Measurements from ENCODE around the gene MARK2. TPM values are rescaled to one million over a fixed set of nuclear protein-coding genes. Genes with fewer than 3 reads are reported as not detected.

MARK2 gene
- total RNA-seq, 1 donor from 2014 or later, result 41.5 TPM

DNA sequence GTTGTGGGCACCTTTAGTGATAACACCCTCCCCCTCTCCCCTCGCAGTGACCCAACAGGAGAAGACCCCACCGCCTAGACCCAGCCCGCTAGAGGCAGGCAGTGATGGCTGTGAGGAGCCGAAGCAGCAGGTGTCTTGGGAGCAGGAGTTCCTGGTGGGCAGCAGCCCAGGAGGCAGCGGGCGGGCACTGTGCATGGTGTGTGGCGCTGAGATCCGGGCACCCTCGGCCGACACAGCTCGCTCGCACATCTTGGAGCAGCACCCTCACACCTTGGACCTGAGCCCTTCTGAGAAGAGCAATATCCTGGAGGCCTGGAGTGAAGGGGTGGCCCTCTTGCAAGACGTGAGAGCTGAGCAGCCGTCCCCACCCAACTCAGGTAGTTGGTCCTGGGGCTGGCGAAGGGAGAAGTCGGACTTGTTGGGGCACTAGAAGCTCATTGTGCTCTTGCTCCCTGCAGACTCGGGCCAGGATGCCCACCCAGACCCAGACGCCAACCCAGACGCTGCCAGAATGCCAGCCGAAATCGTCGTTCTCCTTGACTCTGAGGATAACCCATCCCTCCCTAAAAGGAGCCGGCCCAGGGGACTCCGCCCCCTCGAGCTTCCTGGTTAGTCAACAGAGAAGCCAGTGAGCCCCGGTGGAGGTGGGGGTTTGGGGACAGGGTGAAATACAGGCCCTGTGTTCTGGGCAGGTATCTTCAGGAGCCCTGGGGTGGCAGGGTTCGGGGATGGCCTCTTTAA, 21.0 kb upstream of the MARK2 start:
- no peaks in the 10 kb centered on the region for H3K9me3 Mint-ChIP-seq
- ChIA-PET POLR2A (no interaction called here), CTCF (interaction anchor here (0.6 kb wide), 1 partner anchor 25 kb away, joined by 3 read pairs; no protein-coding TSS in a partner anchor)
- H3K27ac Mint-ChIP-seq, result no peak overlapping the region
- H3K4me1 Mint-ChIP-seq, result peaks cover 15% of the 10 kb centered on the region
- TF ChIP-seq, protein P1, sequence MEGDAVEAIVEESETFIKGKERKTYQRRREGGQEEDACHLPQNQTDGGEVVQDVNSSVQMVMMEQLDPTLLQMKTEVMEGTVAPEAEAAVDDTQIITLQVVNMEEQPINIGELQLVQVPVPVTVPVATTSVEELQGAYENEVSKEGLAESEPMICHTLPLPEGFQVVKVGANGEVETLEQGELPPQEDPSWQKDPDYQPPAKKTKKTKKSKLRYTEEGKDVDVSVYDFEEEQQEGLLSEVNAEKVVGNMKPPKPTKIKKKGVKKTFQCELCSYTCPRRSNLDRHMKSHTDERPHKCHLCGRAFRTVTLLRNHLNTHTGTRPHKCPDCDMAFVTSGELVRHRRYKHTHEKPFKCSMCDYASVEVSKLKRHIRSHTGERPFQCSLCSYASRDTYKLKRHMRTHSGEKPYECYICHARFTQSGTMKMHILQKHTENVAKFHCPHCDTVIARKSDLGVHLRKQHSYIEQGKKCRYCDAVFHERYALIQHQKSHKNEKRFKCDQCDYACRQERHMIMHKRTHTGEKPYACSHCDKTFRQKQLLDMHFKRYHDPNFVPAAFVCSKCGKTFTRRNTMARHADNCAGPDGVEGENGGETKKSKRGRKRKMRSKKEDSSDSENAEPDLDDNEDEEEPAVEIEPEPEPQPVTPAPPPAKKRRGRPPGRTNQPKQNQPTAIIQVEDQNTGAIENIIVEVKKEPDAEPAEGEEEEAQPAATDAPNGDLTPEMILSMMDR (IDR thresholded peaks at IDR 0.05), result no peak
- intact Hi-C loops (cut with micrococcal nuclease), result no loop called here
- peaks cover 47% of the 10 kb centered on the region for H3K36me3 Mint-ChIP-seq (ENCODE audit: low read depth)
- no peaks in the 10 kb centered on the region for H3K27me3 Mint-ChIP-seq
- no peak for ATAC-seq (ENCODE audit: low read depth)
- DNase-seq, result no peak
- H3K4me3 Mint-ChIP-seq, result no peak overlapping the region

DNA sequence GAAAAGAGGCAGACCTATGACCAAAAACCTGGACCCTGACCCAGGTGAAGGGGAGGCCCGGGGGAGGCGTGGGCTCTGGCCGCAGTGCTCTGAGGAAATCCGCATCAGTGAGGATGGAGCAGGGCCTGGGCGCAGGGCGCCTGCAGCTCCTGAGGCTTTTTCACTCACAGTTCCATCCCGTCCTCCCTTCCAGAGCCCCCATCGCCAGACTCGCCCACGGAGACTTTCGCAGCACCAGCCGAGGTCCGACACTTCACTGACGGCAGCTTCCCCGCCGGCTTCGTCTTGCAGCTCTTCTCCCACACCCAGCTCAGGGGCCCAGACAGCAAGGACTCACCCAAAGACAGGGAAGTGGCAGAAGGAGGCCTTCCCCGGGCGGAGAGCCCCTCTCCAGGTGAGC, 20.3 kb upstream of the MARK2 start:
- Mint-ChIP-seq H3K4me3 (no peak overlapping the region), H3K27ac (no peak overlapping the region), H3K36me3 (ENCODE audit: low read depth) (peaks cover 52% of the 10 kb centered on the region), H3K9me3 (no peaks in the 10 kb centered on the region), H3K4me1 (peaks cover 15% of the 10 kb centered on the region), H3K27me3 (no peaks in the 10 kb centered on the region)
- intact Hi-C loops (cut with micrococcal nuclease), result no loop called here
- CTCF ChIA-PET, result interaction anchor here (0.6 kb wide), 1 partner anchor 26 kb away, joined by 3 read pairs; no protein-coding TSS in a partner anchor
- ATAC-seq (ENCODE audit: low read depth), result no peak
- DNase-seq, result no peak
- POLR2A ChIA-PET, result no interaction called here
- TF ChIP-seq, protein P1 (IDR thresholded peaks at IDR 0.05), result no peak

DNA sequence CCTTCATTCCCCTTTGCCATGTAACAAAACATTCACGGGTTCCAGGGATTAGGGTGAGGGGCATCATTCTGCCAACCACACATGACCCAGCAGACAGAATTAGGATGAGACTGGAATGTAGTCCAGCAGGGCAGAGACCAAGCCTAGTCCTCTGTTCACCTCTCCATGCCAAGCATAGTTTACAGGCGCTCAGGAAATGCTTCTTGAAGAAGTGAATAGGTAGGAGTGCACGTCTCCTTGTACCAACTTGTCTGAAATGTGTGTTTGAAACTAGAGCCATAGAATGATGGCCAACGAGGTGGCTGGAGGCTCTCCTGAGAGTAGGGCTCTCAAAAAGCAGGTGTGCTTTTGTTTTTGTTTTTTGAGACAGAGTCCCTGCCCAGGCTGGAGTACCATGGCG, 17.5 kb upstream of the MARK2 start:
- H3K4me3 Mint-ChIP-seq, result no peak overlapping the region
- POLR2A ChIA-PET, result no interaction called here
- no peaks in the 10 kb centered on the region for H3K27me3 Mint-ChIP-seq
- no peaks in the 10 kb centered on the region for H3K9me3 Mint-ChIP-seq
- H3K4me1 Mint-ChIP-seq, result no peaks in the 10 kb centered on the region
- ATAC-seq (ENCODE audit: low read depth), result no peak
- TF ChIP-seq, protein P1 (IDR thresholded peaks at IDR 0.05), result no peak
- DNase-seq, result no peak
- CTCF ChIA-PET, result interaction anchor here (0.6 kb wide), 1 partner anchor 330 kb away, joined by 3 read pairs; no protein-coding TSS in a partner anchor
- H3K36me3 Mint-ChIP-seq (ENCODE audit: low read depth), result peaks cover 64% of the 10 kb centered on the region
- no peak overlapping the region for H3K27ac Mint-ChIP-seq
- intact Hi-C loops (cut with micrococcal nuclease), result no loop called here

DNA sequence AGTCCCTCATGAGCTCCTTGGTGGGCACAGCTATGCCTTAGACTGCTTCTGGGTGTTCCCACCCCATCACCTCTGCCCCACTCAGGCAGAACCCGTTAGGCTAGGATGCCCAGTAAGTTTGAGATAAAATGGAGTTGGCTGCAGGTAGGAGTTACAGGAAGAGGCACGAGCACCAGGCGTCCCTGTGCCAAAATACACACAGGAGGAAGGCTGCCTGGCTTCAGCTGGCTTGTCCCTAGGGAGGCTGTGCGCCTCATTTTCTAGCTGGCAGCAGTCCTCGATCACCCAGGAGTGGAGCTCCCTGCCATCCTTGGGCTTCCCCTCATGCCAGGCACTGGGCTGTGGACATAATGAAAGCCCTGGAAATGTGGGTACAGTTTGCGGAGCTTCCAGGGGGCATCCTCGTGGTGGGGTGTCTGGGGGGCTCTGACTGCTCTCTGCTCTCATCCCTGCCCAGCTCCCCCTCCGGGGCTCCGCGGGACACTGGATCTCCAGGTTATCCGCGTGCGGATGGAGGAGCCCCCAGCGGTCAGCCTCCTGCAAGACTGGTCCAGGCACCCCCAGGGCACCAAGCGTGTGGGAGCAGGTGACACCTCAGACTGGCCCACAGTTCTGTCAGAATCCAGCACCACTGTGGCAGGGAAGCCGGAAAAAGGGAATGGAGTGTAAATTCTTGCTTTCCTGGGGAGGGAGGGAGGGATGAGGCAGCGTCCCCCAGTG, 12.3 kb upstream of the MARK2 start:
- no peaks in the 10 kb centered on the region for H3K4me1 Mint-ChIP-seq
- CTCF ChIA-PET, result interaction anchor here (0.9 kb wide), 1 partner anchor 10 kb away, joined by 4 read pairs; no protein-coding TSS in a partner anchor
- H3K27ac Mint-ChIP-seq, result no peak overlapping the region
- H3K36me3 Mint-ChIP-seq (ENCODE audit: low read depth), result peaks cover 39% of the 10 kb centered on the region
- no peak overlapping the region for H3K4me3 Mint-ChIP-seq
- POLR2A ChIA-PET, result no interaction called here
- no peak for ATAC-seq (ENCODE audit: low read depth)
- no peaks in the 10 kb centered on the region for H3K27me3 Mint-ChIP-seq
- intact Hi-C loops (cut with micrococcal nuclease), result no loop called here
- TF ChIP-seq, protein P1 (IDR thresholded peaks at IDR 0.05), result no peak
- H3K9me3 Mint-ChIP-seq, result no peaks in the 10 kb centered on the region
- no peak for DNase-seq

DNA sequence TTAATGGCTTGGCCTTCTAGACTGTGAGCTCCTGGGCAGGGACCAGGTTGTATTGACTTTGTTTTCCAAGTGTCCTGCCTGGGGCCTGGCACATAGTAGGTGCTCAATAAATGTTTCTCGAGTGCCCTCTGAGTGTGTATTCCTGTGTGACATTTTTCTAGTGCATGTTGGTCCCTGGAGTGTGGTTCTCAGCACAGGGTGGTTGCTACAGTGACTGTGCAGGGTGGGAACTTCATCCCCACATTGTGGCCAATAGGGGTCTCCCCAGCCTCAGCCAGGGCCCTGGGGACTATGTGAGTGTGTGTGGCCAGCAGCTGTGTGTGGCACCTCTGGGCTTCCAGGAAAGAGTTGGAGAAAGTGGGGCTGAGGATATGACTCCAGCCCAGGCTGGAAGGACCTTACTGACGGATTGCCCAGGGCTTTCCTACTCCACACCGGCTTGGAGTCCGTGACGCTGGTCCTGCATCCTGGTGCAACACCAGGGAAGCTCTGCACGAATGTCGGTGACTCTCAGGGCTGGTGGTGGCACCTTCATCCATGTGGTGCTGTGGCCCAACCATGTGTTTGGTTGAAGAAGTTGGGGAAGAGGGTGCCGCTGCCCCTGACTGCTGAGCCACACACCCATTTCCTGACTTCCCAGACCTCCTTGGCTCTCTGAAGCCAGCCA, 9.0 kb upstream of the MARK2 start:
- no peaks in the 10 kb centered on the region for H3K27me3 Mint-ChIP-seq
- no peak overlapping the region for H3K4me3 Mint-ChIP-seq
- intact Hi-C loops (cut with micrococcal nuclease), result no loop called here
- peaks cover 2% of the 10 kb centered on the region for H3K4me1 Mint-ChIP-seq
- CTCF ChIA-PET, result interaction anchor here (1.0 kb wide), 2 partner anchors 91 to 116 kb away, joined by 3 read pairs; no protein-coding TSS in a partner anchor
- TF ChIP-seq, protein P1 (IDR thresholded peaks at IDR 0.05), result no peak
- no peak for DNase-seq
- ATAC-seq (ENCODE audit: low read depth), result no peak
- POLR2A ChIA-PET, result no interaction called here
- no peaks in the 10 kb centered on the region for H3K9me3 Mint-ChIP-seq
- H3K27ac Mint-ChIP-seq, result no peak overlapping the region
- H3K36me3 Mint-ChIP-seq (ENCODE audit: low read depth), result peaks cover 15% of the 10 kb centered on the region

Data from activated B cell treated with CpG ODN at 0.5 μM for 24 hours (primary cell).